HL-60 (cell line): Measurements from ENCODE around the gene THUMPD3.

Experiments used
- CTCF ChIP-seq: IDR thresholded peaks from one replicate; pipeline ENCODE4 v1.5.1; 2011; ENCODE audit warnings: low read length, control low read depth, inconsistent platforms; ENCODE audit not compliant: insufficient read depth
- GABPA ChIP-seq: IDR thresholded peaks from 2 replicates; pipeline ENCODE4 v1.6.1; 2012; ENCODE audit warnings: low read depth
- POLR2AphosphoS5 ChIP-seq: IDR thresholded peaks from 2 replicates; pipeline ENCODE4 v1.6.1; 2012; ENCODE audit warnings: low read depth
- REST ChIP-seq: IDR thresholded peaks from 2 replicates; pipeline ENCODE4 v1.6.1; 2012; ENCODE audit warnings: low read depth; ENCODE audit not compliant: insufficient replicate concordance

- TF ChIP-seq GABPA (no peak), CTCF (no peak), POLR2AphosphoS5 (no peak), REST (no peak)
Measured at GRCh38 chr3:9347887-9348286, 15.0 kb upstream of the THUMPD3 start.
